MM.1S (cell line): Measurements from ENCODE around the gene ENKUR.

ENCODE experiments used
- DNase-seq: peaks from one replicate; pipeline ENCODE4 v3.0.0-alpha.2; 2015
- H2AFZ ChIP-seq: fragments of 300-600 bp; sonication (generic); 2 replicates; pipeline ENCODE4 v1.6.0; 2016; ENCODE audit warnings: antibody characterized with exemption, low read length
- H3F3A ChIP-seq: fragments of 300-600 bp; sonication (generic); 2 replicates; pipeline ENCODE4 v1.6.1; 2016; ENCODE audit warnings: mild to moderate bottlenecking, antibody characterized with exemption, low read length, moderate library complexity, mixed read lengths; ENCODE audit not compliant: insufficient read depth
- H3K27ac ChIP-seq: fragments of 300-600 bp; sonication (generic); 2 replicates; pipeline ENCODE4 v1.5.1; 2016; ENCODE audit warnings: mild to moderate bottlenecking, low read length
- H3K27me3 ChIP-seq: fragments of 300-600 bp; sonication (generic); replicated peaks from 2 replicates; pipeline ENCODE4 v1.6.0; 2016; ENCODE audit warnings: low read length; ENCODE audit not compliant: insufficient read depth
- H3K36me3 ChIP-seq: fragments of 300-600 bp; sonication (generic); replicated peaks from 2 replicates; pipeline ENCODE4 v1.6.1; 2016; ENCODE audit warnings: mild to moderate bottlenecking, low read length, mixed read lengths; ENCODE audit not compliant: insufficient read depth
- H3K4me1 ChIP-seq: fragments of 300-600 bp; sonication (generic); 2 replicates; pipeline ENCODE4 v1.6.1; 2016; ENCODE audit warnings: low read length, mixed read lengths
- H3K4me2 ChIP-seq: fragments of 300-600 bp; sonication (generic); 2 replicates; pipeline ENCODE4 v1.6.0; 2016; ENCODE audit warnings: low read depth, low read length
- H3K4me3 ChIP-seq: fragments of 300-600 bp; sonication (generic); 2 replicates; pipeline ENCODE4 v1.5.1; 2016; ENCODE audit warnings: low read length, mixed read lengths
- H3K79me2 ChIP-seq: fragments of 300-600 bp; sonication (generic); 2 replicates; pipeline ENCODE4 v1.6.1; 2016; ENCODE audit warnings: mixed run types, low read length, mixed read lengths
- H3K9ac ChIP-seq: fragments of 300-600 bp; sonication (generic); 2 replicates; pipeline ENCODE4 v1.6.1; 2016; ENCODE audit warnings: low read length, mixed read lengths
- H3K9me2 ChIP-seq: fragments of 300-600 bp; sonication (generic); replicated peaks from 2 replicates; pipeline ENCODE4 v1.6.1; 2016; ENCODE audit warnings: mild to moderate bottlenecking, low read length, mixed read lengths; ENCODE audit not compliant: insufficient read depth
- H3K9me3 ChIP-seq: fragments of 300-600 bp; sonication (generic); replicated peaks from 2 replicates; pipeline ENCODE4 v1.6.1; 2016; ENCODE audit warnings: mild to moderate bottlenecking, low read length, mixed read lengths; ENCODE audit not compliant: insufficient read depth
- H4K20me1 ChIP-seq: fragments of 300-600 bp; sonication (generic); 2 replicates; pipeline ENCODE4 v1.6.1; 2016; ENCODE audit warnings: mild to moderate bottlenecking, low read length, moderate library complexity, mixed read lengths; ENCODE audit not compliant: insufficient read depth
- EZH2 ChIP-seq: fragments of 300-600 bp; sonication (generic); optimal IDR thresholded peaks from 2 replicates; pipeline ENCODE3; 2017; ENCODE audit warnings: low read depth, mild to moderate bottlenecking, antibody characterized with exemption, low read length, mixed read lengths
- EZH2phosphoT487 ChIP-seq: fragments of 300-600 bp; sonication (generic); IDR thresholded peaks from 2 replicates; pipeline ENCODE4 v1.6.1; 2018; ENCODE audit warnings: antibody characterized with exemption, low read length
- TF ChIP-seq, protein P1 (sequence below): fragments of 300-600 bp; sonication (generic); IDR thresholded peaks from 2 replicates; pipeline ENCODE4 v1.5.1; 2016; ENCODE audit warnings: antibody characterized with exemption, low read length, mixed read lengths

Gene ENKUR

DNA sequence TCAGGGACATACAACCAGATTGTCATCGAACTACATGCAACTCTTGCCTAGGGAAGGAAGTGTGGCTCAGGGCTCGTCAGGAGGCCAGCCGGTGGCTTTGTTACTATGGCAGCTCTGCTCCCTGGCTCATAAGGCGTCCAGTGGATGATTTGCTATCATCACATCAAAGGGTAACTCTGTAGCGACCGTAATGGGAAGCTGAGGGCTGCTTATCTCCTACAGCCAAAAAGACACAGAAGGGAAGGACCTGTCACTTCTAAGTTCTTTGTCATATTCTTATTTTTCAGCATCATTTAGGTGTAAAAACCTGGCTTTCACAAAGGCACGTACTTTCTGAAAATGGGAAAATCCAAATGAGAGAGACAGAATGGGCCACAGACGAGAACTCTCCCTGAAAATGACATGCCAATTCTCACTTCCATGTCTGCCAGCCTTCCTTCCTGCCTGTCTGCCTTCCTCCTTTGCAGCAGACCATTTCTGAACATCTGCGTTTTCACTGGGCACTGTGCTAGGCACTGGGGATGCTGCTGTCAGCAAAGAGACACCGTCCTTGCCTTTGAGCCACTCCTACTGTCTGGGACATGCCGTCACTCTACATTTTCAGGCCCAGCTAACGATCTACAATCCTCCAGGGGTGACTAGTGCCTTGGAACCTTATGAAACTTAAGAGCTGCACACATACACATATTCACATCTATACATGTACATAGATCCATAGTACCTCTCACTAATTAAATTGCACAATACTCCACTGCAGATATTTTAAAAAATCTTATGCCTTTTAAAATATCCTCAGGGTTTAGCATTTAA lies 26.9 kb downstream of the ENKUR start:
- Histone ChIP-seq H3F3A (no peaks in the 10 kb centered on the region), H3K4me1 (no peaks in the 10 kb centered on the region), H3K79me2 (no peaks in the 10 kb centered on the region), H3K36me3 (no peaks in the 10 kb centered on the region), H2AFZ (no peak overlapping the region), H3K9me3 (no peaks in the 10 kb centered on the region), H3K4me3 (no peak overlapping the region), H3K9me2 (no peaks in the 10 kb centered on the region), H3K27ac (no peak overlapping the region), H3K4me2 (no peak overlapping the region), H4K20me1 (no peaks in the 10 kb centered on the region), H3K9ac (no peak overlapping the region), H3K27me3 (no peaks in the 10 kb centered on the region)
- TF ChIP-seq EZH2 = no peak
- TF ChIP-seq, protein P1, sequence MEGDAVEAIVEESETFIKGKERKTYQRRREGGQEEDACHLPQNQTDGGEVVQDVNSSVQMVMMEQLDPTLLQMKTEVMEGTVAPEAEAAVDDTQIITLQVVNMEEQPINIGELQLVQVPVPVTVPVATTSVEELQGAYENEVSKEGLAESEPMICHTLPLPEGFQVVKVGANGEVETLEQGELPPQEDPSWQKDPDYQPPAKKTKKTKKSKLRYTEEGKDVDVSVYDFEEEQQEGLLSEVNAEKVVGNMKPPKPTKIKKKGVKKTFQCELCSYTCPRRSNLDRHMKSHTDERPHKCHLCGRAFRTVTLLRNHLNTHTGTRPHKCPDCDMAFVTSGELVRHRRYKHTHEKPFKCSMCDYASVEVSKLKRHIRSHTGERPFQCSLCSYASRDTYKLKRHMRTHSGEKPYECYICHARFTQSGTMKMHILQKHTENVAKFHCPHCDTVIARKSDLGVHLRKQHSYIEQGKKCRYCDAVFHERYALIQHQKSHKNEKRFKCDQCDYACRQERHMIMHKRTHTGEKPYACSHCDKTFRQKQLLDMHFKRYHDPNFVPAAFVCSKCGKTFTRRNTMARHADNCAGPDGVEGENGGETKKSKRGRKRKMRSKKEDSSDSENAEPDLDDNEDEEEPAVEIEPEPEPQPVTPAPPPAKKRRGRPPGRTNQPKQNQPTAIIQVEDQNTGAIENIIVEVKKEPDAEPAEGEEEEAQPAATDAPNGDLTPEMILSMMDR = no peak
- no peak for TF ChIP-seq EZH2phosphoT487
- DNase-seq = no peak

GRCh38 chr10:24984906-24985305 lies 31.1 kb downstream of the ENKUR start:
- Histone ChIP-seq H4K20me1 (no peaks in the 10 kb centered on the region), H3K9ac (no peak overlapping the region), H3K9me3 (no peaks in the 10 kb centered on the region), H2AFZ (no peak overlapping the region), H3K36me3 (no peaks in the 10 kb centered on the region), H3F3A (no peaks in the 10 kb centered on the region; the same call in 1 of the 2 replicates), H3K4me3 (no peak overlapping the region), H3K4me1 (peaks cover 11% of the 10 kb centered on the region), H3K9me2 (no peaks in the 10 kb centered on the region), H3K4me2 (no peak overlapping the region), H3K79me2 (no peaks in the 10 kb centered on the region), H3K27me3 (no peaks in the 10 kb centered on the region), H3K27ac (no peak overlapping the region)
- TF ChIP-seq EZH2phosphoT487 = no peak
- TF ChIP-seq, protein P1 = no peak
- no peak for TF ChIP-seq EZH2
- no peak for DNase-seq

- Histone ChIP-seq H3K4me1 (peaks cover 11% of the 10 kb centered on the region), H3K36me3 (no peaks in the 10 kb centered on the region), H3K27me3 (no peaks in the 10 kb centered on the region), H2AFZ (no peak overlapping the region), H3K9me2 (no peaks in the 10 kb centered on the region), H3K4me2 (no peak overlapping the region), H3K27ac (no peak overlapping the region), H3K79me2 (no peaks in the 10 kb centered on the region), H3K4me3 (no peak overlapping the region), H3K9ac (no peak overlapping the region), H3F3A (no peaks in the 10 kb centered on the region; the same call in 1 of the 2 replicates), H3K9me3 (no peaks in the 10 kb centered on the region), H4K20me1 (no peaks in the 10 kb centered on the region)
- no peak for DNase-seq
- TF ChIP-seq EZH2phosphoT487 = no peak
- TF ChIP-seq, protein P1 = no peak
- TF ChIP-seq EZH2 = no peak
Observed at GRCh38 chr10:24983946-24984345, 32.0 kb downstream of the ENKUR start.
